GM12878 (cell line): ENCODE measurements around the gene NCAN. TPM values are rescaled to one million over a fixed set of nuclear protein-coding genes. Genes with fewer than 3 reads are reported as not detected.
A peak's percentile ranks its signal among the peaks of the same experiment; 100 is the strongest.

Source experiments
- ATAC-seq: fragments of 200-7000 bp; cut with Tn5 transposase; 3 replicates; pipeline ENCODE4 v1.9.1; 2020; ENCODE audit warnings: mild to moderate bottlenecking, moderate library complexity
- BruUV-seq: library from RNA; stranded (reverse); fragments of 400-500 nt; replicated peaks from 2 replicates; lab custom pipeline; 2021; lab: Mats Ljungman, UMichigan
- CTCF ChIA-PET: fragments of 300-600 bp; sonication (Branson Sonifier 250); formaldehyde crosslinking; extraction: SDS; loops from one replicate; lab custom pipeline; 2021; ENCODE audit warnings: inconsistent platforms; lab: Yijun Ruan, JAX
- POLR2A ChIA-PET: fragments of 350-600 bp; formaldehyde crosslinking; extraction: SDS; loops from one replicate; lab custom pipeline; 2021; ENCODE audit warnings: inconsistent platforms; lab: Charles Lee
- RAD21 ChIA-PET: fragments of 300-600 bp; sonication (Branson Sonifier 250); formaldehyde crosslinking; loops from one replicate; lab custom pipeline; 2023; ENCODE audit warnings: antibody characterized with exemption; ENCODE audit not compliant: unreplicated experiment; lab: Charles Lee
- SMC1A ChIA-PET: fragments of 300-600 bp; sonication (Branson Sonifier 250); formaldehyde crosslinking; loops from one replicate; lab custom pipeline; 2023; ENCODE audit not compliant: unreplicated experiment, uncharacterized antibody; lab: Charles Lee
- DNase-seq: peaks from one replicate; pipeline ENCODE4 v3.0.0-alpha.2; 2011; ENCODE audit warnings: low read depth, low spot score
- FAIRE-seq: peaks from 3 replicates; lab custom pipeline; 2011; peaks lifted over from hg19 to GRCh38; lab: Jason Lieb, UNC
- H2AFZ ChIP-seq: 2 replicates; pipeline ENCODE4 v1.6.0; 2011; ENCODE audit warnings: low read depth, low read length, control low read depth; ENCODE audit not compliant: control insufficient read depth
- H3K27ac ChIP-seq: 2 replicates; pipeline ENCODE4 v1.5.1; 2011; ENCODE audit warnings: control low read depth; ENCODE audit not compliant: control insufficient read depth, insufficient read depth
- H3K27me3 ChIP-seq, 2 experiments: replicated peaks in 1 of 2; 2 replicates each; pipeline versions ENCODE4 v1.6.0 to v1.6.1; 2011; ENCODE audit warnings: low read length in 1 of 2; ENCODE audit not compliant: control insufficient read depth in 2 of 2, insufficient read depth in 2 of 2
- H3K36me3 ChIP-seq, 2 experiments: 2 replicates each; pipeline ENCODE4 v1.5.1; 2011; ENCODE audit warnings: low read length in 1 of 2; ENCODE audit not compliant: control insufficient read depth in 2 of 2, insufficient read depth in 2 of 2
- H3K4me1 ChIP-seq: 2 replicates; pipeline ENCODE4 v1.6.1; 2011; ENCODE audit warnings: mild to moderate bottlenecking, low read length, moderate library complexity, mixed read lengths; ENCODE audit not compliant: control insufficient read depth, insufficient read depth
- H3K4me2 ChIP-seq: 2 replicates; pipeline ENCODE4 v1.6.0; 2011; ENCODE audit warnings: control low read depth; ENCODE audit not compliant: control insufficient read depth, insufficient read depth
- H3K4me3 ChIP-seq: fragments of 200-600 bp; sonication (generic); 2 replicates; pipeline ENCODE4 v1.5.1; 2016
- H3K79me2 ChIP-seq: 2 replicates; pipeline ENCODE4 v1.6.0; 2011; ENCODE audit warnings: low read length; ENCODE audit not compliant: control insufficient read depth, insufficient read depth
- H3K9ac ChIP-seq: 2 replicates; pipeline ENCODE4 v1.8.0; 2011; ENCODE audit warnings: low read length, control low read depth, mixed read lengths; ENCODE audit not compliant: control insufficient read depth, insufficient read depth
- H3K9me3 ChIP-seq: replicated peaks from 3 replicates; pipeline ENCODE4 v1.5.1; 2011; ENCODE audit warnings: mild to moderate bottlenecking, low read length; ENCODE audit not compliant: control insufficient read depth, insufficient read depth
- H4K20me1 ChIP-seq: 2 replicates; pipeline ENCODE4 v1.6.0; 2011; ENCODE audit not compliant: control insufficient read depth, insufficient read depth
- ATF7 ChIP-seq: fragments of 450-650 bp; IDR thresholded peaks from 2 replicates; pipeline ENCODE4 v1.6.1; 2016; ENCODE audit warnings: low read depth, mild to moderate bottlenecking
- BCL11A ChIP-seq: IDR thresholded peaks from 2 replicates; pipeline ENCODE4 v1.6.1; 2011; ENCODE audit warnings: low read depth, low read length
- EED ChIP-seq: sonication (generic); IDR thresholded peaks from 2 replicates; pipeline ENCODE4 v1.6.1; 2016; ENCODE audit warnings: antibody characterized with exemption, low read depth
- EZH2 ChIP-seq: IDR thresholded peaks from 2 replicates; pipeline ENCODE4 v1.6.1; 2012; ENCODE audit warnings: low read depth, mild to moderate bottlenecking, control low read depth, inconsistent platforms, low read length, borderline replicate concordance; ENCODE audit not compliant: control insufficient read depth
- MAX ChIP-seq: IDR thresholded peaks from 2 replicates; pipeline ENCODE4 v1.6.1; 2012; ENCODE audit warnings: low read depth, low read length, improper control_type of control experiment
- MEF2B ChIP-seq: fragments of 450-650 bp; IDR thresholded peaks from 2 replicates; pipeline ENCODE4 v1.6.1; 2018; ENCODE audit warnings: mild to moderate bottlenecking, moderate library complexity; ENCODE audit not compliant: partially characterized antibody, poor library complexity, severe bottlenecking
- MTA2 ChIP-seq: fragments of 450-650 bp; IDR thresholded peaks from 2 replicates; pipeline ENCODE4 v1.6.1; 2016; ENCODE audit warnings: low read depth, mild to moderate bottlenecking, moderate library complexity
- MTA3 ChIP-seq: IDR thresholded peaks from 2 replicates; pipeline ENCODE4 v1.6.1; 2012; ENCODE audit warnings: low read length, inconsistent platforms, borderline replicate concordance
- POU2F2 ChIP-seq: IDR thresholded peaks from 3 replicates; pipeline ENCODE4 v1.6.1; 2011; ENCODE audit warnings: low read depth, mild to moderate bottlenecking, low read length, borderline replicate concordance
- RAD21 ChIP-seq: IDR thresholded peaks from 2 replicates; pipeline ENCODE4 v1.6.1; 2011; ENCODE audit warnings: mild to moderate bottlenecking, low read depth, low read length, moderate library complexity; ENCODE audit not compliant: insufficient read depth
- RB1 ChIP-seq: fragments of 450-650 bp; formaldehyde crosslinking; IDR thresholded peaks from 2 replicates; pipeline ENCODE4 v1.6.1; 2017; ENCODE audit warnings: mild to moderate bottlenecking, borderline replicate concordance
- RUNX3 ChIP-seq: IDR thresholded peaks from 2 replicates; pipeline ENCODE4 v1.6.1; 2012; ENCODE audit warnings: low read length, inconsistent platforms
- SMARCA5 ChIP-seq: fragments of 450-650 bp; IDR thresholded peaks from 2 replicates; pipeline ENCODE4 v1.6.1; 2017; ENCODE audit warnings: mild to moderate bottlenecking
- TBL1XR1 ChIP-seq: IDR thresholded peaks from 2 replicates; pipeline ENCODE4 v1.6.1; 2012; ENCODE audit warnings: low read depth, low read length, improper control_type of control experiment
- YY1 ChIP-seq: IDR thresholded peaks from 2 replicates; pipeline ENCODE4 v1.6.1; 2011; ENCODE audit warnings: low read depth, mild to moderate bottlenecking, low read length
- ZBTB40 ChIP-seq: fragments of 450-650 bp; IDR thresholded peaks from 2 replicates; pipeline ENCODE4 v1.6.1; 2016; ENCODE audit warnings: mild to moderate bottlenecking, moderate library complexity, borderline replicate concordance
- ZNF592 ChIP-seq: fragments of 450-650 bp; IDR thresholded peaks from 2 replicates; pipeline ENCODE4 v1.6.1; 2017; ENCODE audit warnings: mild to moderate bottlenecking, moderate library complexity
- WGBS: methylation state at CpG from one replicate; pipeline ENCODE4 v1.1.6; 2016; ENCODE audit warnings: low lambda C conversion rate; ENCODE audit not compliant: insufficient replicate concordance, insufficient coverage; ENCODE audit errors: missing lambda C conversion rate; 5-methylcytosine and 5-hydroxymethylcytosine counted together
- in situ Hi-C: fragments of 300-500 bp; cut with MboI; formaldehyde crosslinking; loops from 9 replicates; pipeline ENCODE4 v1.14.3; 2018; ENCODE audit warnings: mixed read lengths
- intact Hi-C: fragments of 100-400 bp; cut with micrococcal nuclease; formaldehyde crosslinking; loops from one replicate; pipeline ENCODE4 v1.14.2; 2022; ENCODE audit not compliant: unreplicated experiment
- polyA plus RNA-seq, 11 experiments: library from polyadenylated mRNA; depleted of rRNA in 4 of 11; unstranded in 6 of 11; stranded (reverse) in 5 of 11; fragments of >200 nt; fragmentation: Nextera tagmentation in 4 of 11; fragmentation: Illumina TruSeq in 1 of 11; extraction: Ambion mirVana in 4 of 11; extraction: Trizol in 1 of 11; gene quantifications; 1 replicate in 1 of 11; 2 replicates in 10 of 11; pipeline versions ENCODE4 v1.2.1 to v1.2.3, GENCODE V29; 2011 to 2016; ENCODE audit warnings: inconsistent platforms in 2 of 11, missing spikeins in 2 of 11, low read depth in 1 of 11
- total RNA-seq, 4 experiments: library from RNA; depleted of rRNA in 3 of 4; stranded (reverse); fragments of >200 nt in 3 of 4; fragmentation: Illumina TruSeq in 1 of 4; extraction: Trizol in 1 of 4; gene quantifications; 2 replicates each; pipeline versions ENCODE4 v1.2.1 to v1.2.3, GENCODE V29; 2013 to 2021

Gene NCAN
- total and polyA plus RNA-seq, 10 of the 15 experiments (the other 5 are each of a cell fraction or from before 2014, with no cell fraction given): 0.02 to 0.34 (median 0.12) TPM; not detected in 1

- WGBS: 13% methylated on average over 59 of the region's 59 CpGs
- Histone ChIP-seq H3K27ac (no peak overlapping the region), H3K4me1 (peaks cover 4% of the 10 kb centered on the region), H4K20me1 (no peaks in the 10 kb centered on the region), H3K79me2 (no peaks in the 10 kb centered on the region), H3K27me3 (no peaks in the 10 kb centered on the region), H2AFZ (peak overlapping the region; percentile 74), H3K4me2 (peak overlapping the region; percentile 93), H3K9ac (no peak overlapping the region), H3K9me3 (no peaks in the 10 kb centered on the region), H3K36me3 (no peaks in the 10 kb centered on the region), H3K4me3 (peak overlapping the region; percentile 38; the same call in 1 of the 2 replicates)
- peak; percentile 94 for ATAC-seq
- ChIA-PET POLR2A (no interaction called here), RAD21 (no interaction called here), CTCF (interaction anchor here (0.6 to 2.2 kb wide), 4 partner anchors 22 to 266 kb away, joined by 4 to 9 read pairs (median 6); partner anchors contain the start of gene NR2C2AP), SMC1A (interaction anchor here (0.6 to 1.8 kb wide), 3 partner anchors 11 to 890 kb away, joined by 3 to 6 read pairs (median 4); no protein-coding TSS in a partner anchor)
- intact Hi-C loops: no loop called here
- peak; percentile 92 for FAIRE-seq
- in situ Hi-C loops: no loop called here
- BruUV-seq: no TSS peak
- no peak for DNase-seq
- TF ChIP-seq ATF7 (no peak), RAD21 (peak; percentile 62), RB1 (no peak), SMARCA5 (no peak), BCL11A (no peak), RUNX3 (no peak), ZNF592 (no peak), MTA2 (no peak), EED (no peak), YY1 (no peak), MTA3 (no peak), MEF2B (no peak), MAX (no peak), ZBTB40 (no peak), EZH2 (no peak), TBL1XR1 (no peak), POU2F2 (no peak)
These were observed 13.2 kb downstream of the NCAN start for GRCh38 chr19:19224852-19225494.
